Skeletal muscle cell (primary cell): Measurements from ENCODE around the gene LTBP2.
"Not testable (repeated sequence)": the region's sequence is repeated elsewhere in the genome, so short reads cannot be mapped to it uniquely, and the experiment has no call there.

Experiments
- DNase-seq: peaks from one replicate; pipeline ENCODE4 v3.0.0-alpha.2; 2010; ENCODE audit warnings: low read depth
- H3K4me3 ChIP-seq: 2 replicates; pipeline ENCODE4 v1.5.1; 2011; ENCODE audit warnings: low read depth, mild to moderate bottlenecking, control low read depth, low read length, moderate library complexity

LTBP2 gene

GRCh38 chr14:74476107-74476506 is 135.9 kb downstream of the LTBP2 start:
- no peak for DNase-seq
- no peak overlapping the region for H3K4me3 ChIP-seq

- peak; percentile 33 for DNase-seq
- H3K4me3 ChIP-seq = no peak overlapping the region
Observed at GRCh38 chr14:74475678-74476077, 136.4 kb downstream of the LTBP2 start.

- H3K4me3 ChIP-seq = no peak overlapping the region
- DNase-seq = peak; percentile 22
Observed at GRCh38 chr14:74474376-74474775, 137.7 kb downstream of the LTBP2 start.

- DNase-seq = no peak
- no peak overlapping the region for H3K4me3 ChIP-seq
Observed at GRCh38 chr14:74472601-74473000, 139.4 kb downstream of the LTBP2 start.

GRCh38 chr14:74469548-74470518 is 142.2 kb downstream of the LTBP2 start:
- no peak overlapping the region for H3K4me3 ChIP-seq

GRCh38 chr14:74468513-74468912 is 143.5 kb downstream of the LTBP2 start:
- no peak for DNase-seq
- no peak overlapping the region for H3K4me3 ChIP-seq

More at GRCh38 chr14:74469548-74470518, 142.2 kb downstream of the LTBP2 start:
- no peak for DNase-seq

- DNase-seq = no peak
Observed at GRCh38 chr14:74465335-74465734, 146.7 kb downstream of the LTBP2 start.

GRCh38 chr14:74464785-74465184 is 147.3 kb downstream of the LTBP2 start:
- no peak overlapping the region for H3K4me3 ChIP-seq
- DNase-seq = no peak

More at GRCh38 chr14:74465335-74465734, 146.7 kb downstream of the LTBP2 start:
- no peak overlapping the region for H3K4me3 ChIP-seq

GRCh38 chr14:74463697-74464096 is 148.3 kb downstream of the LTBP2 start:
- no peak overlapping the region for H3K4me3 ChIP-seq
- DNase-seq = no peak

GRCh38 chr14:74462993-74463392 is 149.0 kb downstream of the LTBP2 start:
- H3K4me3 ChIP-seq = no peak overlapping the region
- no peak for DNase-seq

GRCh38 chr14:74459976-74460375 is 152.1 kb downstream of the LTBP2 start:
- H3K4me3 ChIP-seq = no peak overlapping the region
- DNase-seq = no peak

- H3K4me3 ChIP-seq = no peak overlapping the region
- DNase-seq = peak; percentile 24
Observed at GRCh38 chr14:74459289-74459946, 152.6 kb downstream of the LTBP2 start.

- no peak overlapping the region for H3K4me3 ChIP-seq
- no peak for DNase-seq
Observed at GRCh38 chr14:74457565-74457895, 154.5 kb downstream of the LTBP2 start.

- DNase-seq = no peak
Observed at GRCh38 chr14:74456684-74457564, 155.1 kb downstream of the LTBP2 start.

GRCh38 chr14:74454397-74454796 is 157.6 kb downstream of the LTBP2 start:
- not testable (repeated sequence) for DNase-seq

More at GRCh38 chr14:74456684-74457564, 155.1 kb downstream of the LTBP2 start:
- no peak overlapping the region for H3K4me3 ChIP-seq

More at GRCh38 chr14:74454397-74454796, 157.6 kb downstream of the LTBP2 start:
- not testable (repeated sequence) for H3K4me3 ChIP-seq
